Eye (tissue), 1 donor: Measurements from ENCODE around the gene SLC12A9.
"Not testable (repeated sequence)": the region's sequence is repeated elsewhere in the genome, so short reads cannot be mapped to it uniquely, and the experiment has no call there.

Experiments used
- DNase-seq: peaks from one replicate; pipeline ENCODE4 v3.0.0-alpha.2; 2015

Gene SLC12A9

DNA sequence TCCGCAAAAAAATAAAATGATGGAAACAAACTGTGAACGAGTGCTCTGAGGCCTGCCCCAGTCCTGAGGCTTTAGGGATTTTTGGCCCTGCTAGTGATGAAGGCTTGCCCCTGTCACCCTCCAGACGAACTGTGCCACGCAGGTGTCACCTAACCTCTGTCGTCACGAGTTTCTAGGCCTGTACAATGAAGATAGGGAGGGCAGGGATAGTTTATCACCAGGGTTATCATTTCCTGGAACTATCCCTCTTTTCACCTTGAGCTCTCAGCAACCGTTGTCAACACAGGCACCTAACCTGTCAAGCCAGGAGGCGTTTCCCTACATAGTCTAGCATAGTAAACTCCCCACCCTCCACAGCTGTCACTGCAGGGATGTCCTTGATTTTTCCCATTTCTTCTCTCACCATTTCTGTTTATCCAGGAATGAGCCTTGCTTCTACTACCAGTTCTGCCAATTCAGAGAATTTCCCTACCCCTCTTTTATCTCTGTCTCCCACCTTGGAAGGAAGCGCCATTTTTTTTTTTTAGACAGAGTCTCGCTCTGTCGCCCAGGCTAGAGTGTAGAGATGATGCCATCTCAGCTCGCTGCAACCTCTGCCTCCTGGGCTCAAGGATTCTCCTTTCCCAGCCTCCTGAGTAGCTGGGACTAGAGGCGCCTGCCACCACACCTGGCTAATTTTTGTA, 45.4 kb downstream of the SLC12A9 start:
- DNase-seq, result no peak

- DNase-seq, result no peak
These were observed 46.9 kb downstream of the SLC12A9 start for GRCh38 chr7:100899432-100899831.

DNA sequence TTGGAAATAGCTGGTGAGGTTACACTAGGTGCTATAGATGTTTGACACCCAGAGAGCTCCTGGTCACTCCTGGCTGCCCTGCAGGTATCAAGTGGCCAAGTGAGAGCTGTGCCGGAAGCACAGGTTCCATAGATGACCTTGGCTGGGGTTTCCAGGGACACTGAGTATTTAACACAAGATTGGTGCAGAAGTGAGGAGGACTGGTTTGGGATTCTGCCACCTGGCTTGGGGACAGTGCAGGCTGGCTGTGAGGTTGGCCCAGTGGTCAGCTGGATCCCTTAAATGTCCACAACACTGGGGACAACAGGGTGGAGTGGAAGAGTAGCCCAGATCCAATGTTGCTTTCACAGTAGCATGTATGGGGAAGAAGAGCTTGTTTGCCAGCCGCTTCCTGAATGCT, 48.5 kb downstream of the SLC12A9 start:
- DNase-seq, result no peak

DNA sequence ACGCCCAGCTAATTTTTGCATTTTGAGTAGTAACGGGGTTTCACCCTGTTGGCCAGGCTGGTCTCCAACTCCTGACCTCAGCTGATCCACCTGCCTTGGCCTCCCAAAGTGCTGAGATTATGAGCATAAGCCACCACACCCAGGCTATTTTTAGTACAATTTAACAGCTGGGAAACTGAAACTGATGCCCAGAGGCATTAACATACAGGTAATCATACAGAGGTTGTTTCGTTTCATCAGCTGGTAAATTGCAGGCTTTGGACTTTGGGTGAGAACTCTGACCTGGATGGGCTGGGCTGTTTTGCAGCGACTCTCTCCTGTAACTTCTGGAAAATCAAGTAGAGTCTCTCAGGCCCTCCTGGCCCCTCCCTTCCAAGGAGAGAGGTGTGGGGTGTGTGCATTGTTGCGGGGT, 49.4 kb downstream of the SLC12A9 start:
- DNase-seq, result no peak

DNA sequence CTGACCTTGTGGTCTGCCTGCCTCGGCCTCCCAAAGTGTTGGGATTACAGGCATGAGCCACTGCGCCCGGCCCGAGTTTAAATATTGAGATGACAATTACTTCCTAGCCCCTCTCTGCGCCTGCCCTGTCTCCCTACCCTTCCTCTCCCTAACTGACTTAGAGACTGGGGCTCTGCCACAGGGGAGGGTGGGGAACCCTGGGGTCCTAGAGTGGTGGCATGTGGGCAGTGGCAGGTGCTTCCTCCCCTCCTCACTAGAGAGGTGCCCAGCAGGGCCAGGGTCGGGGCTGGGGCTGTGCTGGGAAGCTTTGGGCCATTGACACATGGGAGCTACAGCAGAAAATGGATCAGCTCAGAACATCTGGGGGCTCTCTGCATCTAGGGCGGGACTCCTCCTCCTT, 50.1 kb downstream of the SLC12A9 start:
- no peak for DNase-seq

- DNase-seq, result no peak
These were observed 56.0 kb downstream of the SLC12A9 start for GRCh38 chr7:100908512-100908911.

DNA sequence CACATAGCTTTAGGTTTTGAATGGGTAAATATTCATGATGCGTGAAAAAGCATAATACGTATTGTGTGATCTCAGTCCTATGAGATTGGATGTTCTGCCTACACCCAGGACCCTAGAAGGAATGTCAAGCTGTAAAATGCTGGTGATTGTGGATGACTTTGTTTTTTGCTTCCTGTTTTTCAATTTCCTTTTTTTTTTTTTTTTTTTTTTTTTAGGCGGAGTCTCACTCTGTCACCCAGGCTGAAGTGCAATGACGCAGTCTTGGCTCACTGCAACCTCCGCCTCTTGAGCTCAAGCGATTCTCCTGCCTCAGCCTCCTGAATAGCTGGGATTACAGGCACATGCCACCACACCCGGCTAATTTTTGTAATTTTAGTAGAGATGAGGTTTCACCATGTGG, 57.9 kb downstream of the SLC12A9 start:
- not testable (repeated sequence) for DNase-seq

DNA sequence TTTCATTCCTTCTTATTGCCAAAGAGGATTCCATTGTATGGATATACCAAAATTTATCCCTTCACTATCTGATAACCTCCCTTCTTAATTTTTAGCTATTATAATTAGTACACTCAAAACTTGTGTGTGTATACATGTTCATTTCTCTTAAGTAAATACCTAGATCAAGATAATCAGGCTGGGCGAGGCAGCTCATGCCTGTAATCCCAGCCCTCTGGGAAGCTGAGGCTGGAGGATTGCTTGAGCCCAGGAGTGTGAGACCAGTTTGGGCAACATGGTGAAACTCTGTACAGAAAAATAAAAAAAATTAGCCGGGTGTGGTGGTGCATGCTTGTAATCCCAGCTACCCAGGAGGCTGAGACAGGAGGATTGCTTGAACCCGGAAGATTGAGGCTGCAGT, 59.0 kb downstream of the SLC12A9 start:
- DNase-seq, result no peak

GRCh38 chr7:100914208-100914878, 61.8 kb downstream of the SLC12A9 start:
- DNase-seq, result no peak

- no peak for DNase-seq
These were observed 62.5 kb downstream of the SLC12A9 start for GRCh38 chr7:100914879-100915447.
